ENCODE measurements around the gene IZUMO1R.

GRCh38 chr11:94307101-94307791 is 2.9 kb downstream of the IZUMO1R start:
- TF ChIP-seq POLR2A (IDR thresholded peaks at IDR 0.05) = no peak
- TF ChIP-seq, protein P1, sequence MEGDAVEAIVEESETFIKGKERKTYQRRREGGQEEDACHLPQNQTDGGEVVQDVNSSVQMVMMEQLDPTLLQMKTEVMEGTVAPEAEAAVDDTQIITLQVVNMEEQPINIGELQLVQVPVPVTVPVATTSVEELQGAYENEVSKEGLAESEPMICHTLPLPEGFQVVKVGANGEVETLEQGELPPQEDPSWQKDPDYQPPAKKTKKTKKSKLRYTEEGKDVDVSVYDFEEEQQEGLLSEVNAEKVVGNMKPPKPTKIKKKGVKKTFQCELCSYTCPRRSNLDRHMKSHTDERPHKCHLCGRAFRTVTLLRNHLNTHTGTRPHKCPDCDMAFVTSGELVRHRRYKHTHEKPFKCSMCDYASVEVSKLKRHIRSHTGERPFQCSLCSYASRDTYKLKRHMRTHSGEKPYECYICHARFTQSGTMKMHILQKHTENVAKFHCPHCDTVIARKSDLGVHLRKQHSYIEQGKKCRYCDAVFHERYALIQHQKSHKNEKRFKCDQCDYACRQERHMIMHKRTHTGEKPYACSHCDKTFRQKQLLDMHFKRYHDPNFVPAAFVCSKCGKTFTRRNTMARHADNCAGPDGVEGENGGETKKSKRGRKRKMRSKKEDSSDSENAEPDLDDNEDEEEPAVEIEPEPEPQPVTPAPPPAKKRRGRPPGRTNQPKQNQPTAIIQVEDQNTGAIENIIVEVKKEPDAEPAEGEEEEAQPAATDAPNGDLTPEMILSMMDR (IDR thresholded peaks at IDR 0.05) = no peak

All from upper lobe of left lung (tissue), 4 donors.